WTC11 (cell line): ENCODE data around the gene IGFBP4. TPM values are rescaled to one million over a fixed set of nuclear protein-coding genes. Genes with fewer than 3 reads are reported as not detected.
A peak's percentile ranks its signal among the peaks of the same experiment; 100 is the strongest.

Source experiments
- ATAC-seq: fragments of 200-7000 bp; cut with Tn5 transposase; 2 replicates; pipeline ENCODE4 v1.10.0; 2021; ENCODE audit warnings: mild to moderate bottlenecking, moderate library complexity
- CTCF ChIA-PET: fragments of 300-600 bp; sonication (Branson Sonifier 250); formaldehyde crosslinking; loops from one replicate; lab custom pipeline; 2021; ENCODE audit warnings: antibody characterized with exemption; lab: Charles Lee
- POLR2A ChIA-PET: fragments of 350-600 bp; sonication (Branson Sonifier 250); formaldehyde crosslinking; loops from one replicate; lab custom pipeline; 2021; ENCODE audit warnings: antibody characterized with exemption; lab: Charles Lee
- DNase-seq: peaks from one replicate; pipeline ENCODE4 v3.0.0; 2021; ENCODE audit warnings: low spot score
- H3K27ac Mint-ChIP-seq: 2 replicates; pipeline ENCODE4 v1.8.0; 2021; ENCODE audit warnings: mixed read lengths
- H3K27me3 Mint-ChIP-seq: 2 replicates; pipeline ENCODE4 v1.8.0; 2021; ENCODE audit warnings: low read depth, mild to moderate bottlenecking, moderate library complexity, mixed read lengths
- H3K36me3 Mint-ChIP-seq: 2 replicates; pipeline ENCODE4 v1.8.0; 2021; ENCODE audit warnings: mixed read lengths
- H3K4me1 Mint-ChIP-seq: 2 replicates; pipeline ENCODE4 v1.8.0; 2022; ENCODE audit warnings: mixed read lengths
- H3K4me3 Mint-ChIP-seq: 2 replicates; pipeline ENCODE4 v1.8.0; 2021; ENCODE audit warnings: mild to moderate bottlenecking, moderate library complexity, mixed read lengths
- H3K9me3 Mint-ChIP-seq: 2 replicates; pipeline ENCODE4 v1.8.0; 2021; ENCODE audit warnings: mixed read lengths
- ATF3 ChIP-seq: sonication (generic); formaldehyde crosslinking; conservative IDR thresholded peaks from 2 replicates; pipeline ENCODE4 v1.8.1; 2022; ENCODE audit warnings: mild to moderate bottlenecking, missing genetic modification reagents
- ATF6 ChIP-seq: sonication (generic); formaldehyde crosslinking; IDR thresholded peaks from 2 replicates; pipeline ENCODE4 v1.8.1; 2023; ENCODE audit warnings: mild to moderate bottlenecking, missing genetic modification reagents
- CREB1 ChIP-seq: sonication (generic); formaldehyde crosslinking; IDR thresholded peaks from 2 replicates; pipeline ENCODE4 v1.8.0; 2023; ENCODE audit warnings: mild to moderate bottlenecking, missing genetic modification reagents
- ERG ChIP-seq: fragments of 250-450 bp; sonication (Bioruptor Pico); IDR thresholded peaks from 2 replicates; pipeline ENCODE4 v1.8.0; 2021; ENCODE audit warnings: mild to moderate bottlenecking
- FOXJ3 ChIP-seq: sonication (generic); formaldehyde crosslinking; IDR thresholded peaks from 2 replicates; pipeline ENCODE4 v1.9.0; 2021; ENCODE audit warnings: missing genetic modification reagents, mild to moderate bottlenecking, borderline replicate concordance
- FOXK1 ChIP-seq: sonication (generic); formaldehyde crosslinking; IDR thresholded peaks from 2 replicates; pipeline ENCODE4 v1.8.0; 2022; ENCODE audit warnings: mild to moderate bottlenecking, moderate library complexity, missing genetic modification reagents
- FOXP1 ChIP-seq: sonication (generic); formaldehyde crosslinking; IDR thresholded peaks from 2 replicates; pipeline ENCODE4 v1.8.0; 2022; ENCODE audit warnings: missing genetic modification reagents, mild to moderate bottlenecking, moderate library complexity, borderline replicate concordance
- GABPB1 ChIP-seq: sonication (generic); formaldehyde crosslinking; IDR thresholded peaks from 2 replicates; pipeline ENCODE4 v1.8.1; 2023; ENCODE audit warnings: mild to moderate bottlenecking, missing genetic modification reagents
- GRHL2 ChIP-seq: fragments of 250-450 bp; sonication (Bioruptor Pico); IDR thresholded peaks from 2 replicates; pipeline ENCODE4 v1.8.0; 2022; ENCODE audit warnings: mild to moderate bottlenecking, moderate library complexity; ENCODE audit not compliant: insufficient replicate concordance, severe bottlenecking
- GTF2I ChIP-seq: fragments of 250-450 bp; sonication (Bioruptor Pico); conservative IDR thresholded peaks from 2 replicates; pipeline ENCODE4 v1.4.0; 2021; ENCODE audit warnings: mild to moderate bottlenecking
- HMGXB4 ChIP-seq: sonication (generic); formaldehyde crosslinking; IDR thresholded peaks from 2 replicates; pipeline ENCODE4 v1.8.1; 2023; ENCODE audit warnings: mild to moderate bottlenecking, moderate library complexity, missing genetic modification reagents
- IRF1 ChIP-seq: sonication (generic); formaldehyde crosslinking; IDR thresholded peaks from 2 replicates; pipeline ENCODE4 v1.8.0; 2023; ENCODE audit warnings: missing genetic modification reagents
- IRF2 ChIP-seq: sonication (generic); formaldehyde crosslinking; IDR thresholded peaks from 2 replicates; pipeline ENCODE4 v1.8.0; 2022; ENCODE audit warnings: low read depth, missing genetic modification reagents, borderline replicate concordance
- NFATC4 ChIP-seq: fragments of 250-450 bp; sonication (Bioruptor Pico); IDR thresholded peaks from 2 replicates; pipeline ENCODE4 v1.9.0; 2021; ENCODE audit warnings: mild to moderate bottlenecking
- NFYB ChIP-seq: sonication (generic); formaldehyde crosslinking; conservative IDR thresholded peaks from 2 replicates; pipeline ENCODE4 v1.8.0; 2022; ENCODE audit warnings: low read depth, missing genetic modification reagents
- PREB ChIP-seq: sonication (generic); formaldehyde crosslinking; IDR thresholded peaks from 2 replicates; pipeline ENCODE4 v1.8.1; 2022; ENCODE audit warnings: mild to moderate bottlenecking, missing genetic modification reagents, moderate library complexity, borderline replicate concordance
- RORB ChIP-seq: fragments of 250-450 bp; sonication (Bioruptor Pico); IDR thresholded peaks from 2 replicates; pipeline ENCODE4 v1.9.0; 2021; ENCODE audit warnings: mild to moderate bottlenecking
- SP1 ChIP-seq: sonication (generic); formaldehyde crosslinking; conservative IDR thresholded peaks from 2 replicates; pipeline ENCODE4 v1.8.1; 2022; ENCODE audit warnings: missing genetic modification reagents
- TP53 ChIP-seq: sonication (generic); formaldehyde crosslinking; IDR thresholded peaks from 2 replicates; pipeline ENCODE4 v1.8.1; 2023; ENCODE audit warnings: mild to moderate bottlenecking, missing genetic modification reagents
- ZBTB21 ChIP-seq: sonication (generic); formaldehyde crosslinking; IDR thresholded peaks from 2 replicates; pipeline ENCODE4 v1.8.1; 2023; ENCODE audit warnings: mild to moderate bottlenecking, missing genetic modification reagents, borderline replicate concordance
- ZSCAN18 ChIP-seq: fragments of 250-450 bp; sonication (Bioruptor Pico); IDR thresholded peaks from 2 replicates; pipeline ENCODE4 v2.1.2; 2022; ENCODE audit warnings: mild to moderate bottlenecking, moderate library complexity
- total RNA-seq: library from RNA; stranded (reverse); gene quantifications from 3 replicates; pipeline ENCODE4 v1.2.3, GENCODE V29; 2021

IGFBP4 gene
- total RNA-seq, 1 experiment from 2014 or later, result 172 TPM

- no peak for TF ChIP-seq PREB
- TF ChIP-seq FOXK1 (CRISPR knock-in tag), result no peak
- no peak for TF ChIP-seq SP1 (CRISPR knock-in tag)
- no peak for TF ChIP-seq NFYB (CRISPR knock-in tag)
- TF ChIP-seq NFATC4 (CRISPR knock-in tag), result no peak
Measured at GRCh38 chr17:40402668-40403067, 40.6 kb upstream of the IGFBP4 start (continued).

- ATAC-seq, result no peak
Measured at GRCh38 chr17:40404003-40404402, 39.2 kb upstream of the IGFBP4 start.

More at GRCh38 chr17:40404003-40404402, 39.2 kb upstream of the IGFBP4 start:
- DNase-seq, result no peak
- no peaks in the 10 kb centered on the region for H3K27me3 Mint-ChIP-seq
- ChIA-PET CTCF (interaction anchor here (0.6 kb wide), 1 partner anchor 115 kb away, joined by 4 read pairs; no protein-coding TSS in a partner anchor), POLR2A (no interaction called here)
- H3K4me1 Mint-ChIP-seq, result no peaks in the 10 kb centered on the region
- peaks cover 86% of the 10 kb centered on the region for H3K36me3 Mint-ChIP-seq
- H3K4me3 Mint-ChIP-seq, result no peak overlapping the region
- no peaks in the 10 kb centered on the region for H3K9me3 Mint-ChIP-seq
- TF ChIP-seq CREB1 (CRISPR knock-in tag) (no peak), IRF2 (CRISPR knock-in tag) (no peak), IRF1 (CRISPR knock-in tag) (no peak), FOXP1 (CRISPR knock-in tag) (no peak), RORB (CRISPR knock-in tag) (no peak), ATF6 (CRISPR knock-in tag) (no peak), FOXK1 (CRISPR knock-in tag) (no peak), ERG (no peak), GRHL2 (no peak), GTF2I (CRISPR knock-in tag) (no peak), HMGXB4 (CRISPR knock-in tag) (no peak), ATF3 (CRISPR knock-in tag) (no peak), TP53 (CRISPR knock-in tag) (no peak), ZBTB21 (CRISPR knock-in tag) (no peak), FOXJ3 (no peak), ZSCAN18 (CRISPR knock-in tag) (no peak), GABPB1 (CRISPR knock-in tag) (no peak)
- TF ChIP-seq, all 79 proteins: peak for 0
- H3K27ac Mint-ChIP-seq, result peak overlapping the region; percentile 56; the same call in 1 of the 2 replicates
